Activated CD8-positive, alpha-beta memory T cell treated with anti-CD3 and anti-CD28 coated beads for 36 hours (primary cell): ENCODE results near the gene KDM1B. TPM values are rescaled to one million over a fixed set of nuclear protein-coding genes. Genes with fewer than 3 reads are reported as not detected.
"Not testable (repeated sequence)": the region's sequence is repeated elsewhere in the genome, so short reads cannot be mapped to it uniquely, and the experiment has no call there.

Source experiments
- CTCF ChIA-PET: fragments of 350-600 bp; sonication (Branson Sonifier 250); formaldehyde crosslinking; loops from one replicate; lab custom pipeline; 2021; ENCODE audit warnings: antibody characterized with exemption; lab: Charles Lee
- POLR2A ChIA-PET: fragments of 350-600 bp; sonication (Branson Sonifier 250); formaldehyde crosslinking; loops from one replicate; lab custom pipeline; 2021; ENCODE audit warnings: antibody characterized with exemption; lab: Charles Lee
- total RNA-seq, 2 experiments: library from RNA; stranded (reverse); gene quantifications; one replicate each; pipeline ENCODE4 v1.2.3, GENCODE V29; 2021

KDM1B gene
- total RNA-seq, 2 experiments from 2014 or later = 13.7 TPM

DNA sequence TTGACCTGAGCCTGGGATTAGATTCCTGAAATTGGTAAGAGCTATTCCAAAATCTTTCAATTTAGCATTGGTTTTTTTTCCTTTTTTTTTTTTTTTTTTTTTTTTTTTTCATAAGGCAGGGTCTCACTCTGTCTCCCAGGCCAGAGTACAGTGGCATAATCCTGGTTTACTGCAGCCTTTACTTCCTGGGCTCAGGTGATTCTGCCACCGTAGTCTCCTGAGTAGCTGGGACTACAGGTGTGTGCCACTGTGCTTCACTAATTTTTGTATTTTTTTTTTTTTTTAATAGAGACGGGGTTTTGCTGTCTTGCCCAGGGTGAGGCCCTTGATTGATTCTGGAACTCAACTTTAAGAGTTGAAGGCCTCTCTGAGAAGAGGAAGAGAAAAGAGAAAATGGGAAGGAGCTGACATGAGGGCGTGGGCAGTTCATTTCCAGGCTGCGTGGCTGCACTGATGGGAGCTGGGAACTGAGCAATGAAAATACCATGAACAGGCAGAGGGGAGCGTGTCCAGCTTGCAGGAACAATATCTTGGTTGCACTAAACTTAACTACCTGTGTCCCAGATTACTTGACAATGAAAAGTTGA lies 24.6 kb downstream of the KDM1B start:
- ChIA-PET POLR2A (interaction anchor here (0.6 to 0.7 kb wide), 3 partner anchors 10 to 483 kb away, joined by 3 read pairs; no protein-coding TSS in a partner anchor), CTCF (interaction anchor here (0.6 kb wide), 1 partner anchor 81 kb away, joined by 3 read pairs; no protein-coding TSS in a partner anchor)

DNA sequence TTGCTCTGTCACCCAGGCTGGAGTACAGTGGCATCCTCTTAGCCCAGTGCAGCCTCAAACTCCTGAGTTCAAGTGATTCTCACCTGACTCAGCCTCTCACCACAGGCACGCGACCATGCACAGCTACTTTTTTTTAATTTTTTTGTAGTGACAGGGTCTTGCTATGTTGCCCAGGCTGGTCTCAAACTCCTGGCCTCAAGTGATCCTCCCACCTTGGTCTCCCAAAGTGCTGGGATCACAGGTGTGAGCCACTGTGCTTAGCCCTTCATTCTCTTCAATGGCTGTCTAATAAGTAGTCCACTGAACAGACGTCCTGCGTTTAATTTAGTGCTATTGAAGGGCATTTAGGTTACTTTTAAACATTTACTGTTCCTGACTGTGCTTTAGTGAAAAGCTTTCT lies 27.3 kb downstream of the KDM1B start:
- POLR2A ChIA-PET = no interaction called here
- CTCF ChIA-PET = no interaction called here

DNA sequence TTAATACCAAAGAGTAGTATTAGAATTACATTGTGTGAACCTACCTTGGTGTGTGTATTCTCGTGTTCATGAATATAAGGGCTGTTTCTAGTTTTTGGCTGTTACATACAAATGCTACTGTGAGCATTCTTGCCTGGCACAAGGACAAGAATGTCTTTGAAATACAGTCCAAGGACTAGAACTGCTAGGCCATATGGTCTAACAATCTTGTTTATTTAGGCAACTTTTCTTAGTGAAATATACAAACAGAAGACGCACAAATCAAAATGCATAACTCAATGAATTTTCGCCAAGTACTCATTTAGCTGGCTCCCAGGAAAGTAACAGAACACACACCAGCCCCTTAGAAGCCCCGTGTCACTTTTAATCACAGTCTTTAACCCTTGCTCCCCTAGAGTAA lies 28.5 kb downstream of the KDM1B start:
- CTCF ChIA-PET = interaction anchor here (0.6 kb wide), 2 partner anchors 32 to 293 kb away, joined by 3 to 4 read pairs; no protein-coding TSS in a partner anchor
- POLR2A ChIA-PET = no interaction called here

DNA sequence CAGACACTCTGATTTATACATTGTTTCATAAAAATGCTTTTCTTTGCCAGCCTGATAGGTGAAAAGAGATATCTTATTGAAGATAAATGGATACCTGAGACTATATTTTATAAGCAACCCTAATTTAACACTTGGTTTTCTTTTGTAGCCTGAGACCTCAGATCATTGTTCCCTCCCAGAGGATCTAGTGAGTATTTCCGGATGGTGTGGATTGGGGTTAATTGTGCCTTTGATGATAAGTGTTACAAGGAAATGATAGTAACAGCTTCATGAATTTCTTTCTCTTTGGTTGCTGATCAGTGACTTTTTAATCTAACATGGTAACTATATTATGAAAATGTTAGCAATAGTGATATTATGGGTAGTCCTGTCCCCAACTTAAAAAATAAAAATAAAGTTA lies 30.4 kb downstream of the KDM1B start:
- ChIA-PET CTCF (no interaction called here), POLR2A (no interaction called here)

DNA sequence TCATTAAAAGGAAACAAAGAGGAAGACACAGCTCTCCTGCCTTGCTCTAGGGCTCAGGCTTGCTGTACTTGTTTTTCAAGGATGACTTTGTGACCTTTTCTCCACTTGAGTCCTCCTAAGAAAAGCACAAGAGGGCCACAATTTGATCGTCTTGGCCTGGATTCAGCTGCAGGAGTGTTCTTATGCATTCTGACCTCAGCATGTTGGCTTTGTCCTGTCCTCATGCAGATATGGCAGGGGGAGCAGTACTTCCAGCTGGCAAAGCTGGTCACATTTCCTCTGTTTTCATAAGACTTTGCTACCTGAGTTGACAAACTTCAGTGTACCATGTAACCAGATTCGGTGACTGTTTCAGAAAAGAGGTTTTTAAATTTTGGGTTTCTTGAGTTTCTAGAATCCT lies 30.8 kb downstream of the KDM1B start:
- POLR2A ChIA-PET = no interaction called here
- CTCF ChIA-PET = no interaction called here

DNA sequence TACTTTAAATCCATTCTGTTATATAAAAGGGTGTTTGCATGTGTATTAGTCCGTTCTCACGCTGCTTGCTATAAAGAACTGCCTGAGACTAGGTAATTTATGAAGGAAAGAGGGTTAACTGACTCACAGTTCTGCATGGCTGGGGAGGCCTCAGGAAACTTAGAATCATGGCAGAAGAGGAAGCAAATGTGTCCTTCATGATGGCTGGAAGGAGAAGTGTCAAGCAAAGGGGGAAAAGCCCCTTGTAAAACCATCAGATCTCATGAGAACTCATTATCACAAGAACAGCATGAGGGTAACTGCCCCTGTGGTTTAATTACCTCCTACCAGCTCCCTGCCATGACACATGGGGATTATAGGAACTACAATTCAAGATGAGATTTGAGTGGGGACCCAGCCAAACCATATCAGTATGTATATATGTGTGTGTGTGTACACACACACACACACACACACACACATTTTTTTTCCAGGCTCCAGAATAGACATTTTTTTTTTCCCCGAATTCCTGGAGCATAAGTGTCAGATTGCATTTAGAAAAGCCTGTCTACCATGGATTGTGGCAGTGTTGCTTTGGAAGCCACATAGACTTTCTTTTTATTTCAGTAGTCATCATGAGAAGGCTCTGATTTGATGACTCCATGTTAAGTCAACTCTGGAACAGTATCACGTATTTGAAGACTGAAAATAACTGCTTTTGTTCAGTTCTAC lies 31.5 kb downstream of the KDM1B start:
- CTCF ChIA-PET = no interaction called here
- POLR2A ChIA-PET = no interaction called here

DNA sequence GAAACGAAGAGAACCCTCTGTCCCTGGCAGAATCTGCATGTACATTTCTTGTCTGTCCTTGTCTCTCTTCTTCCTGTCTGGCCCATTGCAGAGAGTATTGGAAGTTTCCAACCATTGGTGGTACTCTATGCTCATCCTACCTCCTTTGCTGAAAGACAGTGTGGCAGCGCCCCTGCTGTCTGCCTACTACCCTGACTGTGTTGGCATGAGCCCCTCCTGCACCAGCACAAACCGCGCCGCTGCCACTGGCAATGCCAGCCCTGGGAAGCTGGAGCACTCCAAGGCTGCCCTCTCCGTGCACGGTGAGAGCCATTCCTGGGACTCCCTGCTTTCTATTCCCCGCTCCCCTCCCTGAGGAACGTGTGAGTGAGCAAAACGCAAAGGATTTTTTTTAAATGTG lies 32.5 kb downstream of the KDM1B start:
- ChIA-PET CTCF (no interaction called here), POLR2A (no interaction called here)

DNA sequence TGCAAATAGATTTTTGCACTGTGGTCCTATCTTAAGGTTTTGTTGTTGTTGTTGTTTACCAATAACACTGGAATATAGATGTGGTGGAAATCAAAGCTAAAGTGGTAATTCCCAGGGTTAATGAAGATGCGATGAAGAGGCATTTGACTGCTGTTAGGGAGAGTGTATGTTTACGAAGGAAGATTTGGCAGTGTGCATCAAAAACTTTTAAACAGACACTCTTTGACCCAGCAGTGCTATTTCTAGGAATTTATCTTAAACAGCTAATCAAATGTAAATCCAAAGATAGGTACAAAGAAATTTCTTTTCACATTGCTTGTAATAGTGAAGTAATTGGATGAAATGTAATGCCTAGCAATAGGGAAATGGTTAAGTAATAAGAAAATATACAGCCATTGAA lies 34.0 kb downstream of the KDM1B start:
- CTCF ChIA-PET = no interaction called here

DNA sequence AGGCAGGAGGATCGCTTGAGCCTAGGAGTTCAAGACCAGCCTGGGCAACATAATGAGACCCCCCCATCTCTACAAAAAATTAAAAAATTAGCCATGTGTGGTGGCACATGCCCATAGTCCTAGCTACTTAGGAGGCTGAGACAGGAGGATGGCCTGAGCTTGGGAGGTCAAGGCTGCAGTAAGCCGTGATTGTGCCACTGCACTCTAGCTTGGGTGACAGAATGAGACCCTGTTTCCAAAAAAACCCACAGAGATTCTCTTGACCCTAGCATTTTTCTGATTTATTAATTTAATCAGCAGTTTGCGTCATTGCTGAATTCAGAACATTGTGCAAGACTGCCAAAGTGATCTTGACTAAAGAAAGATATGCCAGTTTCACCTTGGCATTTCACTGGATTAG lies 36.8 kb downstream of the KDM1B start:
- POLR2A ChIA-PET = no interaction called here
- CTCF ChIA-PET = no interaction called here

More for the DNA sequence above, 34.0 kb downstream of the KDM1B start:
- POLR2A ChIA-PET = no interaction called here

DNA sequence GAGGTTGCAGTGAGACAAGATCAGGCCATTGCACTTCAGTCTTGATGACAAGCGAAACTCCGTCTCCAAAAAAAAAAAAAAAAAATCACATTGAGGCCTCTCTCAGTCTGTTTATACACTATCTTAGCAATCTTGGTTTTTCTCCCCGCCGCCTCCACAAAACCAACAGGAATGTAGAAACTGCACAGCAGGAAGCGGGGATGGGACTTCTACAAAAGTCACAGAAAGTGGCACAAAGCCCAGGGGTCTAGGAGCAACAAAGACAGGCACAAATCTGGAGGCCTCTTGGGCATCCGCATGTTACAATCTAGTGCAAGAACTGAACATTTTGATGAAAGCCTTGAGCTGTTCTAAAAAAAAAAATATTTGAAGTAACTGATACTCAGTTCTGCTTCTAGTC lies 48.6 kb downstream of the KDM1B start:
- CTCF ChIA-PET = no interaction called here

DNA sequence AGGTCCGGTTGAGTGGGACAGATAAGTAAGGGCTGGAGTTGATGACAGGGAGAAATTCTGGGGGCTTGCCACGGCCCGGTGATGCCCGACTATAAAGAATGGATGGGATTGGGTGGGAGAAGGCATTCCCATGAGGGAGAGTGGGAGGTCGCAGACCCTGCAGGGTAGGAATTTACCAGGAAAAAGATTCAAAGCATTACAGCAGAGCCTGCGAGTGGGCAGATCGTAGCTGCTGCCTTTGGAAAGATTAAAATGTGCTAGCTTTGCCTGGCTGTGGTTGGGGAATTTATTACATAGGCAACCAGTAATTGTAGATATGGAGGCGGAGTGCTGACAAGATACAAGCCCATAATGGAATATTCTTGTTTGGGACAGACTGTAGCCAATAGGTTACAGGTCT lies 49.5 kb downstream of the KDM1B start:
- ChIA-PET CTCF (no interaction called here), POLR2A (no interaction called here)

More for the DNA sequence above, 48.6 kb downstream of the KDM1B start:
- POLR2A ChIA-PET = no interaction called here

DNA sequence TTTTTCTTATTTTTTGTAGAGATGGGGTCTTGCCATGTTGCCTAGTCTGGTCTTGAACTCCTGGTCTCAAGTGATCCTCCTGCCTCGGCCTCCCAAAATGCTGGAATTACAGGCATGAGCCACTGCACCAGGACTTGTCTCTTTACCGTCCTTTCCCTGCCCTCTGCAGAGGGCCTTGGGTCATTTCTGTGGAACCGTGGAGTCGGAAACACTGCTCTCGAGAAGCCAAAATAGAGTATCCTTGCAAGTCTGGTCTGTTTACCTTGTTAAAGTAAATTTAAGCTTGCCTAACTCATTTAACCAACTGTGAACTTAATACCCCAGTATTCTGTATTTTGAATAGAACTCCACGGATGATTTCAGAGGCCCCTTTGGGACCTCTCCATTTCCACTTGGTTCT lies 51.4 kb downstream of the KDM1B start:
- ChIA-PET CTCF (no interaction called here), POLR2A (no interaction called here)

DNA sequence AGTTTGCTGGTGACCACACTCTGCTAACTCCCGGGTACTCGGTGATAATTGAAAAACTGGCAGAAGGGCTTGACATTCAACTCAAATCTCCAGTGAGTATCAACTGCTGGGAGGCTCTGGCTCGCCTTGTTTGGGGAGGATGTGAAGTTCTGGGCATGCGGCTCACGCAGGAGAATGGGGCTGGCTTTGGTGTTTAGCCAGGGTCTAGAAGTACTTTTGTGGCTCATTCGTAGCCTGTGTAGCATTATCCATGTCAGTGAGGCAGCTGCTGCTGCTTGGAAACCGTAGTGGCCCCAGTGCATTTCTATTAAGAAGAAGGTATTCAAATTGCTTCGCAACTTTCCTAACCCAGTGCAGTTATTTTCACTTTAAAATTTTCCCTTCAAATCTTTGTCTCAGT lies 52.2 kb downstream of the KDM1B start:
- POLR2A ChIA-PET = no interaction called here

DNA sequence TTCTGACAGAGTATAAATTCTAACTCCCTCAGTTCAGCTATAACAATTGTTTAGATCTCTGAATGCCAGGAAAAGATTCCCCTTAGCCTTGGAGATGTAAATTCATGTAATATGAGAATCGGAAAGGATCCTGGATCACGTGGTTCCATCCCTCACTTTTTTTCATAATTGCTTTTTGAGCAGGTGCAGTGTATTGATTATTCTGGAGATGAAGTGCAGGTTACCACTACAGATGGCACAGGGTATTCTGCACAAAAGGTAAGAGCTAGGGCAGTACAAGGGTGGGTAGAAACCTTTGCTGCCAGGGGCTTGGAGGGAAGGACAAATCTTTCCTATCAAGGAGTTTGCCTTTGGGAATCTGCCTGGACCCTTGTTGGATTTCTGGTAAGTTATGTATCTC lies 52.7 kb downstream of the KDM1B start:
- ChIA-PET POLR2A (no interaction called here), CTCF (no interaction called here)

More for the DNA sequence above, 52.2 kb downstream of the KDM1B start:
- CTCF ChIA-PET = no interaction called here

DNA sequence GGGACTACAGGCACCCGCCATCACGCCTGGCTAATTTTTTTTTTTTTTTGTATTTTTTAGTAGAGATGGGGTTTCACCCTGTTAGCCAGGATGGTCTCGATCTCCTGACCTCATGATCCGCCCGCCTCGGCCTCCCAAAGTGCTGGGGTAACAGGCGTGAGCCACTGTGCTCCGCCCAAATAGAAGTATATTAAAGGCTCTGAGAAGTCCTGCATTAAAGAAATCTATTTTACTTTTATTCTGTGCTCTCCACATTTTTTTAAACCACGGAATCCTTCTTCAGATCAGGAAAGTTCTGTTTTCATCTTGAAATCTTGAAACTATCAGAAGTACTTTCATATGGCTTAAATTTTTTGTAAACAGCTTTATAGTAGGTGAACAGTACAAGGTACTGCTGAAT lies 53.6 kb downstream of the KDM1B start:
- CTCF ChIA-PET = interaction anchor here (0.6 kb wide), 1 partner anchor 114 kb away, joined by 4 read pairs; no protein-coding TSS in a partner anchor
- POLR2A ChIA-PET = not testable (repeated sequence)

DNA sequence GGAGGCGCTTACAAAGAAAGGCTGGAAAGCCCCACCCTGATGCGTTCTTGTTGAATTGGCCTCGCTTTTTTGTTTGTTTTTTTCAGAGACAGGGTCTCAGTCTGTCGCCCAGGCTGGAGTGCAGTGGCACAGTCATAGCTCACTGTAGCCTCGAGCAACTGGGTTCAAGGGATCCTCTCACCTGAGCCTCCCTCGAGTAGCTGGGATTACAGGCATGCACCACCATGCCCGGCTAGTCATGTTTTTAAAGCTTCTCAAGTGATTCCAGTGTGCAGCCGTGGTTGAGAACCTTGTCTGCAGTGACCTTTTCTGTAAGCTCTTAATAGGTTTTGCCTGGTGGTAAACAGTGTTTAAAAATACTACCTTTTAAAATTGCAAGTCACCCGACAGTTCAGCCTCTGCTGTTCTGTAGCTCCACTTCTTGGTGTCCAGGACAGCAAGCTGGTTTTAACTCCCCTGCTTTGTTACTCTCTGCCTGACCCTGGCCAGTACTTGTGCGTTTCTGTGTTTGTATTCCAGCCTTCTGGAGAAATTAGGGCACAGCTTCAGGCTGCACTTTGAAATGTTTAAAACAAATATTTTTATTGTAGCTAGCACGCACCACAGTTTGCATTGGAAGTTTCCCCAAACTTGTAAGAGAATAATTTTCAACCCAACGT lies 54.4 kb downstream of the KDM1B start:
- CTCF ChIA-PET = no interaction called here
- POLR2A ChIA-PET = no interaction called here

DNA sequence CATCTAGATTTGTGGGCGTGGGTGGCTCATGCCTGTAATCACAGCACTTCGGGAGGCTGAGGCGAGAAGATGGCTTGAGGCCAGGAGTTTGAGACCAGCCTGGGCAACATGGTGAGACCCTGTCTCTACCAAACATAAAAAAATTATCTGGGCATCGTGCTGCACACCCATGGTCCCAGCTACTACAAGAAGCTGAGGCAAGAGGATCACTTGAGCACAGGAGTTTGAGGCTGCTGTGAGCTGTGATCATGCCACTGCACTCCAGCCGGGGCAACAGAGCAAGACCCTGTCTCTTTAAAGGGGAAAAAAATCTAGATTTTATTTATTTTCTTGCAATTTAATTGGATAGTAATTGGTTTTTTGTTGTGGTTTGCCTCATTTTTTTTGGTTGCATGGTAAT lies 55.5 kb downstream of the KDM1B start:
- ChIA-PET CTCF (no interaction called here), POLR2A (no interaction called here)

DNA sequence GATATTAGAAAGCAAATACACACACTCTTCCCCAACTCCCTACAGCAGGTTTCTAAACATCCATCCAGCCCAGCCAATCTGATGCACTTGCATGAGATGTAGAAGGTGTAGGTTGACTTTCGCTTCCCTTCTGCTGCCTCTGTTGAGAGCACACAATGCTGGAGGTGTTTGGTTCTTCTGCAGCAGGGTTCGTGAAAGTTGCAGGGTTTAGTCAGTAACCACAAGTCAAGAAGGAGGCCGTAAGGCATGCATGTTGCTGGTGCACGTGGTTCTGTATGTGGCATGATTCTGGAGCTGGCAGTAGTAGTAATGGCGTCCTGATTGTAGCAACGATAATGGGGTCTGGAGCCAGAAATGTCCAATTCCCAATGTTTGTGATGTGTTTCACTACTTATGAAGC lies 56.1 kb downstream of the KDM1B start:
- ChIA-PET CTCF (no interaction called here), POLR2A (no interaction called here)

DNA sequence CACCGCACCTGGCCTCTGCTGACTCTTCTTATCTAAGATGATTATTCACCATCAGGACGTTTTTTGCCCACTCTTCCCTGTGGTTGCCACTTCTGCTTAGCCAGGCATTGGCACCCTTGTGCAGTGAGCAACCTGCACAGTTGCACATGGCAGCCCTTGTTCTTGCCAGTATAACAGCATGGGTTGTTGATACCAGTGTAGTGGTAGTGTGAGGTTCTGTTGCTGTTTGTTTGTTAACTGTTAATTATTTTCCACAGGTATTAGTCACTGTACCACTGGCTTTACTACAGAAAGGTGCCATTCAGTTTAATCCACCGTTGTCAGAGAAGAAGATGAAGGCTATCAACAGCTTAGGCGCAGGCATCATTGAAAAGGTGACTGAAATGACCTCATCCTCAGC lies 57.0 kb downstream of the KDM1B start:
- CTCF ChIA-PET = no interaction called here

DNA sequence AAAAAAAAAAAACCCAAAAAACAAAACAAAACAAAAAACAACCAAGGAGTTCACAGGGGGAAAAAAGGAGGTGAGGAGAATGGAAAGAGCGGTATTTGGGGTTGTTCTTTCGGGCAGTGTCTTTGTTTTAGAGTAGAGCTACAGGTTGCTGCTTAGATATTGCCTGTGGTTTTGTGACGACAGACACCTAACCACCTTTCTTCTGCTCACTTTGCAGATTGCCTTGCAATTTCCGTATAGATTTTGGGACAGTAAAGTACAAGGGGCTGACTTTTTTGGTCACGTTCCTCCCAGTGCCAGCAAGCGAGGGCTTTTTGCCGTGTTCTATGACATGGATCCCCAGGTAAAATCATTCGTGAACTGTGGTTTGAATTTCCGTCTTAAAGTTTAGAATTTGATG lies 58.2 kb downstream of the KDM1B start:
- ChIA-PET POLR2A (no interaction called here), CTCF (no interaction called here)

More for the DNA sequence above, 57.0 kb downstream of the KDM1B start:
- POLR2A ChIA-PET = no interaction called here

DNA sequence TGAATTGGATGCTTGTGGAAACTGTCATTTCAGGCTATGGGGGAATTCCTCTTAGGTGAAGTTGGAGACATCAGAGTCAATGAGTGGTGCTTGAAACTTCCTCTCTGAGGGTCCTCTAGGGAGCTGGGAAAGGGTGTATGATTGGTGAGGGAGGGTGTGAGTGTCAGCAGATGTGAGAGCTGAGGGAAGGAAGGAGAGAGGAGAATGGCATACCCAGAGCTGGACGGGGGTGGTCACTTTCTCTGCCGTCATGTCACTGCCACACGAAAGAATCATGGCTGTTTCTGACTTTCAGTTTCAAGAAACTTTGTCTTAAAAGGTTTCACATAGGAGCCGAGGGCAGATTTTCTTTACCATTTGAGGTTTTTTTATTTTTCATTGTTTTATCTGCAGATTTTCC lies 58.8 kb downstream of the KDM1B start:
- CTCF ChIA-PET = no interaction called here

More for the DNA sequence above, 58.8 kb downstream of the KDM1B start:
- POLR2A ChIA-PET = no interaction called here
